Measurements from ENCODE around the gene PSD2.
"Not testable (repeated sequence)": the region's sequence is repeated elsewhere in the genome, so short reads cannot be mapped to it uniquely, and the experiment has no call there.

The PSD2 gene

GRCh38 chr5:139792218-139792617, 3.4 kb upstream of the PSD2 start:
- no peak overlapping the region for H3K27ac ChIP-seq (ENCODE audit: low read depth, low read length)

GRCh38 chr5:139792655-139793054, 3.0 kb upstream of the PSD2 start:
- H3K9me2 ChIP-seq (replicated peaks; ENCODE audit: insufficient read depth, low read length); H3K4me3 ChIP-seq (ENCODE audit: insufficient read depth, low read length, poor library complexity, severe bottlenecking); H3K36me3 ChIP-seq (ENCODE audit: low read length); H4K20me1 ChIP-seq (ENCODE audit: low read depth, low read length); H3K27me3 ChIP-seq (ENCODE audit: low read length); H3K9ac ChIP-seq (ENCODE audit: low read length); H3K9me3 ChIP-seq (ENCODE audit: insufficient read depth, low read length); H3K79me2 ChIP-seq (ENCODE audit: insufficient read depth, low read length); H3F3A ChIP-seq (ENCODE audit: insufficient read depth); H2AFZ ChIP-seq (ENCODE audit: low read depth, low read length, severe bottlenecking); H3K4me2 ChIP-seq (ENCODE audit: low read depth, low read length, poor library complexity, severe bottlenecking); H3K27ac ChIP-seq (ENCODE audit: low read depth, low read length): not testable (repeated sequence)

More at GRCh38 chr5:139792218-139792617, 3.4 kb upstream of the PSD2 start:
- H3K27me3 ChIP-seq (ENCODE audit: low read length): no peaks in the 10 kb centered on the region
- no peak overlapping the region for H3K4me2 ChIP-seq (ENCODE audit: low read depth, low read length, poor library complexity, severe bottlenecking)
- H3K4me3 ChIP-seq (ENCODE audit: insufficient read depth, low read length, poor library complexity, severe bottlenecking): no peak overlapping the region
- H3K9me2 ChIP-seq (replicated peaks; ENCODE audit: insufficient read depth, low read length): no peaks in the 10 kb centered on the region
- H3F3A ChIP-seq (ENCODE audit: insufficient read depth): no peaks in the 10 kb centered on the region
- TF ChIP-seq CTCF (IDR thresholded peaks at IDR 0.05; ENCODE audit: insufficient read depth, low read length, poor library complexity, severe bottlenecking) (no peak), EZH2phosphoT487 (conservative IDR thresholded peaks at IDR 0.05; ENCODE audit: low read length) (no peak)
- no peaks in the 10 kb centered on the region for H3K9me3 ChIP-seq (ENCODE audit: insufficient read depth, low read length)
- no peaks in the 10 kb centered on the region for H3K79me2 ChIP-seq (ENCODE audit: insufficient read depth, low read length)
- no peaks in the 10 kb centered on the region for H4K20me1 ChIP-seq (ENCODE audit: low read depth, low read length)
- H3K36me3 ChIP-seq (ENCODE audit: low read length): no peaks in the 10 kb centered on the region
- H2AFZ ChIP-seq (ENCODE audit: low read depth, low read length, severe bottlenecking): no peak overlapping the region
- H3K9ac ChIP-seq (ENCODE audit: low read length): no peak overlapping the region

GRCh38 chr5:139794067-139794846, 1.4 kb upstream of the PSD2 start:
- H3K9me3 ChIP-seq (ENCODE audit: insufficient read depth, low read length): no peaks in the 10 kb centered on the region
- H3K9me2 ChIP-seq (replicated peaks; ENCODE audit: insufficient read depth, low read length): no peaks in the 10 kb centered on the region
- no peaks in the 10 kb centered on the region for H3K27me3 ChIP-seq (ENCODE audit: low read length)
- H2AFZ ChIP-seq (ENCODE audit: low read depth, low read length, severe bottlenecking): no peak overlapping the region
- H3K36me3 ChIP-seq (ENCODE audit: low read length): no peaks in the 10 kb centered on the region
- no peaks in the 10 kb centered on the region for H3F3A ChIP-seq (ENCODE audit: insufficient read depth)
- no peaks in the 10 kb centered on the region for H3K79me2 ChIP-seq (ENCODE audit: insufficient read depth, low read length)
- no peak overlapping the region for H3K4me2 ChIP-seq (ENCODE audit: low read depth, low read length, poor library complexity, severe bottlenecking)
- TF ChIP-seq EZH2phosphoT487 (conservative IDR thresholded peaks at IDR 0.05; ENCODE audit: low read length) (no peak), CTCF (IDR thresholded peaks at IDR 0.05; ENCODE audit: insufficient read depth, low read length, poor library complexity, severe bottlenecking) (no peak)
- no peak overlapping the region for H3K4me3 ChIP-seq (ENCODE audit: insufficient read depth, low read length, poor library complexity, severe bottlenecking)
- no peaks in the 10 kb centered on the region for H4K20me1 ChIP-seq (ENCODE audit: low read depth, low read length)
- H3K9ac ChIP-seq (ENCODE audit: low read length): no peak overlapping the region
- H3K27ac ChIP-seq (ENCODE audit: low read depth, low read length): no peak overlapping the region

GRCh38 chr5:139796061-139796806, 626 bp downstream of the PSD2 start:
- H3K9ac ChIP-seq (ENCODE audit: low read length): no peak overlapping the region
- H3K4me3 ChIP-seq (ENCODE audit: insufficient read depth, low read length, poor library complexity, severe bottlenecking): no peak overlapping the region
- H3K27me3 ChIP-seq (ENCODE audit: low read length): no peaks in the 10 kb centered on the region
- H3K4me2 ChIP-seq (ENCODE audit: low read depth, low read length, poor library complexity, severe bottlenecking): no peak overlapping the region
- H3K9me2 ChIP-seq (replicated peaks; ENCODE audit: insufficient read depth, low read length): no peaks in the 10 kb centered on the region
- TF ChIP-seq EZH2phosphoT487 (conservative IDR thresholded peaks at IDR 0.05; ENCODE audit: low read length) (no peak), CTCF (IDR thresholded peaks at IDR 0.05; ENCODE audit: insufficient read depth, low read length, poor library complexity, severe bottlenecking) (no peak)
- no peaks in the 10 kb centered on the region for H3K79me2 ChIP-seq (ENCODE audit: insufficient read depth, low read length)
- no peaks in the 10 kb centered on the region for H3F3A ChIP-seq (ENCODE audit: insufficient read depth)
- no peak overlapping the region for H2AFZ ChIP-seq (ENCODE audit: low read depth, low read length, severe bottlenecking)
- H3K36me3 ChIP-seq (ENCODE audit: low read length): no peaks in the 10 kb centered on the region
- H4K20me1 ChIP-seq (ENCODE audit: low read depth, low read length): no peaks in the 10 kb centered on the region
- H3K27ac ChIP-seq (ENCODE audit: low read depth, low read length): no peak overlapping the region
- no peaks in the 10 kb centered on the region for H3K9me3 ChIP-seq (ENCODE audit: insufficient read depth, low read length)
